IMR-90 (cell line): Measurements from ENCODE around the gene RABGGTA. TPM values are rescaled to one million over a fixed set of nuclear protein-coding genes. Genes with fewer than 3 reads are reported as not detected.

Experiments
- ATAC-seq: fragments of 200-7000 bp; cut with Tn5 transposase; 2 replicates; pipeline ENCODE4 v1.9.1; 2020; ENCODE audit warnings: low read depth, mild to moderate bottlenecking, moderate library complexity
- BruUV-seq: library from RNA; stranded (reverse); fragments of 400-500 nt; replicated peaks from 2 replicates; lab custom pipeline; 2021; lab: Mats Ljungman, UMichigan
- CTCF ChIA-PET: fragments of 300-600 bp; formaldehyde crosslinking; extraction: SDS; loops from one replicate; lab custom pipeline; 2021; ENCODE audit warnings: antibody characterized with exemption; lab: Yijun Ruan, JAX
- POLR2A ChIA-PET: fragments of 300-600 bp; sonication (Branson Sonifier 250); formaldehyde crosslinking; loops from one replicate; lab custom pipeline; 2022; ENCODE audit warnings: antibody characterized with exemption; ENCODE audit not compliant: unreplicated experiment; lab: Charles Lee
- DNase-seq: peaks from one replicate; pipeline ENCODE4 v3.0.0; 2013
- H2AFZ ChIP-seq: replicated peaks from 2 replicates; pipeline ENCODE3; 2013; ENCODE audit warnings: low read length, mild to moderate bottlenecking; ENCODE audit not compliant: poor library complexity
- H2AK5ac ChIP-seq: 2 replicates; pipeline ENCODE4 v1.6.1; 2013; ENCODE audit warnings: low read depth, low read length, inconsistent platforms
- H2AK9ac ChIP-seq: replicated peaks from 2 replicates; pipeline ENCODE3; 2013; ENCODE audit warnings: mild to moderate bottlenecking, low read depth, low read length, moderate library complexity; ENCODE audit not compliant: poor library complexity
- H2BK120ac ChIP-seq: 2 replicates; pipeline ENCODE4 v1.6.1; 2013; ENCODE audit warnings: low read depth, low read length, inconsistent platforms
- H2BK15ac ChIP-seq: 3 replicates; pipeline ENCODE4 v1.6.1; 2013; ENCODE audit warnings: low read depth, low read length, inconsistent platforms
- H2BK20ac ChIP-seq: 2 replicates; pipeline ENCODE4 v1.6.1; 2013; ENCODE audit warnings: low read depth, mild to moderate bottlenecking, inconsistent platforms, low read length, moderate library complexity
- H2BK5ac ChIP-seq: 2 replicates; pipeline ENCODE4 v1.6.1; 2013; ENCODE audit warnings: mild to moderate bottlenecking, low read depth, low read length, inconsistent platforms; ENCODE audit not compliant: poor library complexity, severe bottlenecking
- H3K14ac ChIP-seq: replicated peaks from 2 replicates; pipeline ENCODE4 v1.6.1; 2013; ENCODE audit warnings: low read depth, low read length, inconsistent platforms
- H3K18ac ChIP-seq: 2 replicates; pipeline ENCODE4 v1.6.1; 2013; ENCODE audit warnings: low read depth, low read length, control low read depth
- H3K23ac ChIP-seq: 2 replicates; pipeline ENCODE4 v1.6.1; 2013; ENCODE audit warnings: low read depth, low read length, inconsistent platforms
- H3K27ac ChIP-seq: 2 replicates; pipeline ENCODE4 v1.5.1; 2013; ENCODE audit warnings: mild to moderate bottlenecking, control low read depth, low read length; ENCODE audit not compliant: insufficient read depth
- H3K27me3 ChIP-seq: 2 replicates; pipeline ENCODE4 v1.6.1; 2013; ENCODE audit warnings: low read length; ENCODE audit not compliant: control insufficient read depth, insufficient read depth
- H3K36me3 ChIP-seq: 2 replicates; pipeline ENCODE4 v1.6.1; 2013; ENCODE audit warnings: low read length, mixed read lengths; ENCODE audit not compliant: control insufficient read depth, insufficient read depth
- H3K4ac ChIP-seq: 2 replicates; pipeline ENCODE4 v1.6.1; 2013; ENCODE audit warnings: low read depth, low read length, inconsistent platforms
- H3K4me1 ChIP-seq: 2 replicates; pipeline ENCODE4 v1.6.1; 2013; ENCODE audit warnings: low read length, mixed read lengths; ENCODE audit not compliant: control insufficient read depth, insufficient read depth
- H3K4me2 ChIP-seq: 2 replicates; pipeline ENCODE4 v1.6.1; 2013; ENCODE audit warnings: low read depth, mild to moderate bottlenecking, control low read depth, low read length, moderate library complexity
- H3K4me3 ChIP-seq: 2 replicates; pipeline ENCODE4 v1.5.1; 2013; ENCODE audit warnings: low read depth, mild to moderate bottlenecking, control low read depth, low read length, moderate library complexity; ENCODE audit not compliant: insufficient read depth
- H3K56ac ChIP-seq: 2 replicates; pipeline ENCODE4 v1.6.1; 2013; ENCODE audit warnings: low read length, inconsistent platforms; ENCODE audit not compliant: insufficient read depth; ENCODE audit errors: extremely low read depth
- H3K79me1 ChIP-seq, 2 experiments: 2 replicates each; pipeline ENCODE4 v1.6.1; 2013; ENCODE audit warnings: low read length in 2 of 2, inconsistent platforms in 1 of 2, low read depth in 1 of 2
- H3K9ac ChIP-seq: 2 replicates; pipeline ENCODE4 v1.6.1; 2013; ENCODE audit warnings: low read depth, low read length, control low read depth
- H3K9me1 ChIP-seq: 2 replicates; pipeline ENCODE4 v1.6.1; 2013; ENCODE audit warnings: low read length, inconsistent platforms; ENCODE audit not compliant: insufficient read depth
- H3K9me3 ChIP-seq: 2 replicates; pipeline ENCODE4 v1.6.1; 2013; ENCODE audit warnings: low read length; ENCODE audit not compliant: control insufficient read depth, insufficient read depth
- H4K20me1 ChIP-seq: 2 replicates; pipeline ENCODE4 v1.6.1; 2013; ENCODE audit warnings: low read length, inconsistent platforms; ENCODE audit not compliant: insufficient read depth
- H4K5ac ChIP-seq: 2 replicates; pipeline ENCODE4 v1.6.1; 2013; ENCODE audit warnings: mild to moderate bottlenecking, low read depth, low read length, control low read depth
- H4K8ac ChIP-seq, 2 experiments: 2 replicates each; pipeline ENCODE4 v1.6.1; 2013; ENCODE audit warnings: low read depth in 2 of 2, low read length in 2 of 2, control low read depth in 1 of 2, inconsistent platforms in 1 of 2
- H4K91ac ChIP-seq: 2 replicates; pipeline ENCODE4 v1.6.1; 2013; ENCODE audit warnings: low read depth, low read length, inconsistent platforms; ENCODE audit not compliant: insufficient read depth
- BHLHE40 ChIP-seq: fragments of 150-350 bp; IDR thresholded peaks from 2 replicates; pipeline ENCODE4 v1.6.1; 2016; ENCODE audit warnings: mild to moderate bottlenecking, low read depth, low read length
- CEBPB ChIP-seq: IDR thresholded peaks from 2 replicates; pipeline ENCODE4 v1.6.1; 2012; ENCODE audit warnings: low read depth, low read length, improper control_type of control experiment
- CHD1 ChIP-seq: IDR thresholded peaks from 2 replicates; pipeline ENCODE4 v1.6.1; 2012; ENCODE audit warnings: low read depth, low read length, improper control_type of control experiment
- FOS ChIP-seq: fragments of 150-350 bp; IDR thresholded peaks from 2 replicates; pipeline ENCODE4 v1.6.1; 2016; ENCODE audit warnings: low read depth, low read length
- MAFK ChIP-seq: IDR thresholded peaks from 2 replicates; pipeline ENCODE4 v1.6.1; 2012; ENCODE audit warnings: low read depth, low read length, improper control_type of control experiment
- NFE2L2 ChIP-seq: fragments of 150-350 bp; IDR thresholded peaks from 2 replicates; pipeline ENCODE4 v1.6.1; 2016; ENCODE audit warnings: low read depth, mild to moderate bottlenecking, low read length
- RCOR1 ChIP-seq: IDR thresholded peaks from 2 replicates; pipeline ENCODE4 v1.6.1; 2012; ENCODE audit warnings: mild to moderate bottlenecking, low read length, improper control_type of control experiment; ENCODE audit not compliant: insufficient replicate concordance
- SMC3 ChIP-seq: fragments of 150-350 bp; IDR thresholded peaks from 2 replicates; pipeline ENCODE4 v1.6.1; 2016; ENCODE audit warnings: low read depth, mild to moderate bottlenecking, antibody characterized with exemption, low read length, moderate library complexity
- WGBS, 2 experiments: methylation state at CpG; one replicate each; pipeline versions ENCODE4 v1.1.5 to v1.1.7; 2013; ENCODE audit warnings: missing lambda C conversion rate in 2 of 2; ENCODE audit not compliant: insufficient read length in 1 of 2; ENCODE audit errors: extremely low coverage in 2 of 2; 5-methylcytosine and 5-hydroxymethylcytosine counted together
- dilution Hi-C: fragments of 300-500 bp; cut with HindIII; formaldehyde crosslinking; loops from one replicate; pipeline ENCODE4 v1.14.3; 2018; ENCODE audit warnings: low sequenced_read_pairs; ENCODE audit not compliant: unreplicated experiment
- in situ Hi-C: fragments of 300-500 bp; cut with MboI; formaldehyde crosslinking; loops from 3 replicates; pipeline ENCODE4 v1.14.3; 2019; ENCODE audit warnings: low sequenced_read_pairs, inconsistent platforms, mixed read lengths
- intact Hi-C: fragments of 100-400 bp; cut with micrococcal nuclease; formaldehyde crosslinking; loops from 2 replicates; pipeline ENCODE4 v1.10.0; 2022
- polyA plus RNA-seq, 3 experiments: library from polyadenylated mRNA; depleted of rRNA; stranded (reverse); fragments of >200 nt; gene quantifications; 2 replicates each; pipeline ENCODE4 v1.2.3, GENCODE V29; 2012; ENCODE audit warnings: low replicate concordance in 1 of 3
- total RNA-seq: library from RNA; depleted of rRNA; stranded (reverse); fragments of >200 nt; gene quantifications from 2 replicates; pipeline ENCODE4 v1.2.3, GENCODE V29; 2012
- TF ChIP-seq, protein P1 (sequence below): fragments of 150-350 bp; IDR thresholded peaks from 2 replicates; pipeline ENCODE4 v1.6.1; 2016; ENCODE audit warnings: low read depth, mild to moderate bottlenecking, low read length, moderate library complexity, borderline replicate concordance
- TF ChIP-seq, protein P2 (sequence below): conservative IDR thresholded peaks from 2 replicates; pipeline ENCODE4 v1.5.1; 2012; ENCODE audit warnings: mild to moderate bottlenecking, low read depth, low read length, improper control_type of control experiment

The RABGGTA gene
- total and polyA plus RNA-seq, 2 of the 4 experiments (the other 2 are of a cell fraction): 25.6 to 55.6 TPM

DNA sequence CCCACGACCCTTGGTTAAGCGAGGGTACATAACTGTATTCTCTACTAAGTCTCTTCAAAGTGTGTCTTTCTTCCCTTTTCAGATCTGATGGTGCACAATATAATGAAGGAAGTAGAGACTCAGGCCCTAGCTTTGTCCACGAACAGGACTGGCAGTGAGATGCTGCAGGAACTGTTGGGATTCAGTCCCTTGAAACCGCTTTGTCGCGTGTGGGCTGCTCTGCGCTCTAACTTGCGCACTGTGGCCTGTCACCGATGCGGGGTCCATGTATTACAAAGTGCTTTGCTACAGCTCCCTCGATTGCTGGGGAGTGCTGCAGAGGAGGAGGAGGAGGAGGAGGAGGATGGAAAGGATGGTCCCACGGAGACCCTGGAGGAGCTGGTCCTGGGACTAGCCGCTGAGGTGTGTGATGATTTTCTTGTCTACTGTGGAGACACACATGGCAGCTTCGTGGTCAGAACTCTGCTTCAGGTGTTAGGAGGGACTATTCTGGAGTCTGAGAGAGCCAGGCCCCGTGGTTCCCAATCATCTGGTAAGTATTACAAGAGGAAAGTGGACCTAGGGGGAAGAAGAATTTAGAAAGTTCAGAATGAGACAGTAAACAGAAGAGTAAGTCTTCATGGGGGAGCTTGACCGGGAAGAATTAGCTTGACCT, 29.1 kb upstream of the RABGGTA start:
- H3K4me2 ChIP-seq: peak overlapping the region; percentile 94
- peak overlapping the region; percentile 66 for H3K14ac ChIP-seq
- no peak overlapping the region for H3K18ac ChIP-seq
- H2AFZ ChIP-seq: peak overlapping the region; percentile 98
- no peak overlapping the region for H2BK20ac ChIP-seq
- dilution Hi-C loops: no loop called here
- H2AK9ac ChIP-seq: peak overlapping the region; percentile 90
- 0 out of 2 replicates have a peak overlapping the region, but pooled peaks have one; percentile 40 for H3K4ac ChIP-seq
- no peak overlapping the region for H2BK120ac ChIP-seq
- H3K36me3 ChIP-seq: peaks cover 38% of the 10 kb centered on the region
- peak overlapping the region; percentile 36 for H3K27ac ChIP-seq
- H2AK5ac ChIP-seq: peak overlapping the region; percentile 20; the same call in 1 of the 2 replicates
- H3K9me3 ChIP-seq: no peaks in the 10 kb centered on the region
- POLR2A ChIA-PET: no interaction called here
- TF ChIP-seq RCOR1 (no peak), NFE2L2 (no peak), CHD1 (no peak), CEBPB (no peak), BHLHE40 (no peak), MAFK (no peak), FOS (no peak), SMC3 (no peak)
- TF ChIP-seq, protein P1, sequence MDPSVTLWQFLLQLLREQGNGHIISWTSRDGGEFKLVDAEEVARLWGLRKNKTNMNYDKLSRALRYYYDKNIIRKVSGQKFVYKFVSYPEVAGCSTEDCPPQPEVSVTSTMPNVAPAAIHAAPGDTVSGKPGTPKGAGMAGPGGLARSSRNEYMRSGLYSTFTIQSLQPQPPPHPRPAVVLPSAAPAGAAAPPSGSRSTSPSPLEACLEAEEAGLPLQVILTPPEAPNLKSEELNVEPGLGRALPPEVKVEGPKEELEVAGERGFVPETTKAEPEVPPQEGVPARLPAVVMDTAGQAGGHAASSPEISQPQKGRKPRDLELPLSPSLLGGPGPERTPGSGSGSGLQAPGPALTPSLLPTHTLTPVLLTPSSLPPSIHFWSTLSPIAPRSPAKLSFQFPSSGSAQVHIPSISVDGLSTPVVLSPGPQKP: no peak
- TF ChIP-seq, protein P2, sequence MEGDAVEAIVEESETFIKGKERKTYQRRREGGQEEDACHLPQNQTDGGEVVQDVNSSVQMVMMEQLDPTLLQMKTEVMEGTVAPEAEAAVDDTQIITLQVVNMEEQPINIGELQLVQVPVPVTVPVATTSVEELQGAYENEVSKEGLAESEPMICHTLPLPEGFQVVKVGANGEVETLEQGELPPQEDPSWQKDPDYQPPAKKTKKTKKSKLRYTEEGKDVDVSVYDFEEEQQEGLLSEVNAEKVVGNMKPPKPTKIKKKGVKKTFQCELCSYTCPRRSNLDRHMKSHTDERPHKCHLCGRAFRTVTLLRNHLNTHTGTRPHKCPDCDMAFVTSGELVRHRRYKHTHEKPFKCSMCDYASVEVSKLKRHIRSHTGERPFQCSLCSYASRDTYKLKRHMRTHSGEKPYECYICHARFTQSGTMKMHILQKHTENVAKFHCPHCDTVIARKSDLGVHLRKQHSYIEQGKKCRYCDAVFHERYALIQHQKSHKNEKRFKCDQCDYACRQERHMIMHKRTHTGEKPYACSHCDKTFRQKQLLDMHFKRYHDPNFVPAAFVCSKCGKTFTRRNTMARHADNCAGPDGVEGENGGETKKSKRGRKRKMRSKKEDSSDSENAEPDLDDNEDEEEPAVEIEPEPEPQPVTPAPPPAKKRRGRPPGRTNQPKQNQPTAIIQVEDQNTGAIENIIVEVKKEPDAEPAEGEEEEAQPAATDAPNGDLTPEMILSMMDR: no peak
- peaks cover 9% of the 10 kb centered on the region for H3K4me1 ChIP-seq
- H2BK15ac ChIP-seq: no peak overlapping the region
- peak overlapping the region; percentile 73 to 91; a peak in 3 of 4 replicates for H4K8ac ChIP-seq
- H4K91ac ChIP-seq: no peak overlapping the region
- no TSS peak for BruUV-seq
- intact Hi-C loops: no loop called here
- CTCF ChIA-PET: interaction anchor here (0.9 to 2.0 kb wide), 3 partner anchors 8 to 131 kb away, joined by 3 to 7 read pairs (median 6); partner anchors contain the start of gene CIDEB
- no peaks in the 10 kb centered on the region for H3K27me3 ChIP-seq
- H3K4me3 ChIP-seq: peak overlapping the region; percentile 63
- H3K79me1 ChIP-seq: peaks cover 24 to 56% of the 10 kb centered on the region in 2 experiments
- in situ Hi-C loops: no loop called here
- H4K5ac ChIP-seq: no peak overlapping the region
- ATAC-seq: no peak
- H2BK5ac ChIP-seq: no peak overlapping the region
- H3K9me1 ChIP-seq: no peaks in the 10 kb centered on the region
- 75% methylated on average over 4 of the region's 16 CpGs; no CpG with 5 or more reads in 1 of the 2 experiments for WGBS, 2 experiments
- peak overlapping the region; percentile 86 for H3K9ac ChIP-seq
- H3K56ac ChIP-seq: peak overlapping the region; percentile 63
- peak overlapping the region; percentile 89; the same call in 1 of the 2 replicates for H3K23ac ChIP-seq
- H4K20me1 ChIP-seq: no peaks in the 10 kb centered on the region
- DNase-seq: no peak
